AG04450 (cell line): ENCODE measurements around the gene SPEN. TPM values are rescaled to one million over a fixed set of nuclear protein-coding genes. Genes with fewer than 3 reads are reported as not detected.

ENCODE experiments used
- CTCF ChIA-PET: fragments of 300-600, 350-600 bp; formaldehyde crosslinking; extraction: SDS; loops from one replicate; lab custom pipeline; 2022; ENCODE audit warnings: antibody characterized with exemption, inconsistent platforms; lab: Charles Lee
- POLR2A ChIA-PET: fragments of 350-600 bp; formaldehyde crosslinking; extraction: SDS; loops from one replicate; lab custom pipeline; 2021; ENCODE audit warnings: antibody characterized with exemption, inconsistent platforms; lab: Yijun Ruan, JAX
- DNase-seq: peaks from one replicate; pipeline ENCODE4 v3.0.0-alpha.2; 2011; ENCODE audit warnings: low read depth, low spot score
- H3K27ac ChIP-seq: one replicate; pipeline ENCODE4 v1.5.1; 2012; ENCODE audit warnings: low read depth, low read length, control low read depth
- H3K27me3 ChIP-seq: one replicate; pipeline ENCODE4 v1.6.0; 2012; ENCODE audit warnings: low read length; ENCODE audit not compliant: control insufficient read depth, insufficient read depth
- H3K4me3 ChIP-seq: 2 replicates; pipeline ENCODE4 v1.5.1; 2011; ENCODE audit warnings: mild to moderate bottlenecking, low read depth, low read length, control low read depth
- H3K9me3 ChIP-seq: 2 replicates; pipeline ENCODE4 v1.5.1; 2012; ENCODE audit warnings: low read length; ENCODE audit not compliant: control insufficient read depth, insufficient read depth
- polyA plus RNA-seq: library from polyadenylated mRNA; depleted of rRNA; stranded (reverse); fragments of >200 nt; gene quantifications from 2 replicates; pipeline ENCODE4 v1.2.3, GENCODE V29; 2011
- TF ChIP-seq, protein P1 (sequence below): IDR thresholded peaks from 2 replicates; pipeline ENCODE4 v1.5.1; 2011; ENCODE audit warnings: low read depth, low read length, control low read depth, inconsistent platforms

SPEN gene
- polyA plus RNA-seq, 1 experiment, result 5.2 TPM

DNA sequence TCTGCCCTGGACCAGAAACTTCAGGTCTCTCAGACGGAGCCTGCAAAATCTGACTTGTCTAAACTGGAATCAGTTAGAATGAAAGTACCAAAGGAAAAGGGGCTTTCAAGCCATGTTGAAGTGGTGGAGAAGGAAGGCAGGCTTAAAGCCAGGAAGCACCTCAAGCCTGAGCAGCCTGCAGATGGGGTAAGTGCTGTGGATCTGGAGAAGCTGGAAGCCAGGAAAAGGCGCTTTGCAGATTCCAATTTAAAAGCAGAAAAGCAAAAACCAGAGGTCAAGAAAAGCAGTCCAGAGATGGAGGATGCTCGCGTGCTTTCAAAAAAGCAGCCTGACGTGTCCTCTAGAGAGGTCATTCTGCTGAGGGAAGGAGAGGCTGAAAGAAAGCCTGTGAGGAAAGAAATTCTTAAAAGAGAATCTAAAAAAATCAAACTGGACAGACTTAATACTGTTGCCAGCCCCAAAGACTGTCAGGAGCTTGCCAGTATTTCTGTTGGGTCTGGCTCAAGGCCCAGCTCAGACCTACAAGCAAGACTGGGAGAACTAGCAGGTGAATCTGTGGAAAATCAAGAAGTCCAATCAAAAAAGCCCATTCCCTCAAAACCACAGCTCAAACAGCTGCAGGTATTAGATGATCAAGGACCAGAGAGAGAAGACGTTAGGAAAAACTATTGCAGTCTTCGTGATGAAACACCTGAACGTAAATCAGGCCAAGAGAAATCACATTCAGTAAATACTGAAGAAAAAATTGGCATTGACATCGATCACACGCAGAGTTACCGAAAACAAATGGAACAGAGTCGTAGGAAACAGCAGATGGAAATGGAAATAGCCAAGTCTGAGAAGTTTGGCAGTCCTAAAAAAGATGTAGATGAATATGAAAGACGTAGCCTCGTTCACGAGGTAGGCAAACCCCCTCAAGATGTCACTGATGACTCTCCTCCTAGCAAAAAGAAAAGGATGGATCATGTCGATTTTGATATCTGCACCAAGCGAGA, 81.8 kb downstream of the SPEN start:
- ChIA-PET POLR2A (no interaction called here), CTCF (no interaction called here)
- TF ChIP-seq, protein P1, sequence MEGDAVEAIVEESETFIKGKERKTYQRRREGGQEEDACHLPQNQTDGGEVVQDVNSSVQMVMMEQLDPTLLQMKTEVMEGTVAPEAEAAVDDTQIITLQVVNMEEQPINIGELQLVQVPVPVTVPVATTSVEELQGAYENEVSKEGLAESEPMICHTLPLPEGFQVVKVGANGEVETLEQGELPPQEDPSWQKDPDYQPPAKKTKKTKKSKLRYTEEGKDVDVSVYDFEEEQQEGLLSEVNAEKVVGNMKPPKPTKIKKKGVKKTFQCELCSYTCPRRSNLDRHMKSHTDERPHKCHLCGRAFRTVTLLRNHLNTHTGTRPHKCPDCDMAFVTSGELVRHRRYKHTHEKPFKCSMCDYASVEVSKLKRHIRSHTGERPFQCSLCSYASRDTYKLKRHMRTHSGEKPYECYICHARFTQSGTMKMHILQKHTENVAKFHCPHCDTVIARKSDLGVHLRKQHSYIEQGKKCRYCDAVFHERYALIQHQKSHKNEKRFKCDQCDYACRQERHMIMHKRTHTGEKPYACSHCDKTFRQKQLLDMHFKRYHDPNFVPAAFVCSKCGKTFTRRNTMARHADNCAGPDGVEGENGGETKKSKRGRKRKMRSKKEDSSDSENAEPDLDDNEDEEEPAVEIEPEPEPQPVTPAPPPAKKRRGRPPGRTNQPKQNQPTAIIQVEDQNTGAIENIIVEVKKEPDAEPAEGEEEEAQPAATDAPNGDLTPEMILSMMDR, result no peak

DNA sequence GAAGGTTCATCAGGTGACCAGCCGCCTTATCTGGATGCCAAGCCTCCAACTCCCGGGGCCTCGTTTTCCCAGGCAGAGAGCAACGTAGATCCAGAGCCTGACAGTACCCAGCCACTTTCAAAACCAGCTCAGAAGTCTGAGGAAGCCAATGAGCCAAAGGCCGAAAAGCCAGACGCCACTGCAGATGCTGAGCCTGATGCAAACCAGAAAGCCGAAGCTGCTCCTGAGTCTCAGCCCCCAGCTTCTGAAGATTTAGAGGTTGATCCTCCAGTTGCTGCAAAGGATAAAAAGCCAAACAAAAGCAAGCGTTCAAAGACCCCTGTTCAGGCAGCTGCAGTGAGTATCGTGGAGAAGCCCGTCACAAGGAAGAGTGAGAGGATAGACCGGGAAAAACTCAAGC, 83.9 kb downstream of the SPEN start:
- ChIA-PET CTCF (no interaction called here), POLR2A (no interaction called here)
- no peak for DNase-seq
- H3K27ac ChIP-seq, result no peak overlapping the region
- H3K9me3 ChIP-seq, result no peaks in the 10 kb centered on the region
- TF ChIP-seq, protein P1, result no peak
- no peaks in the 10 kb centered on the region for H3K27me3 ChIP-seq
- no peak overlapping the region for H3K4me3 ChIP-seq

More for the DNA sequence above, 81.8 kb downstream of the SPEN start:
- Histone ChIP-seq H3K27ac (no peak overlapping the region), H3K4me3 (no peak overlapping the region), H3K9me3 (no peaks in the 10 kb centered on the region), H3K27me3 (no peaks in the 10 kb centered on the region)
- no peak for DNase-seq

DNA sequence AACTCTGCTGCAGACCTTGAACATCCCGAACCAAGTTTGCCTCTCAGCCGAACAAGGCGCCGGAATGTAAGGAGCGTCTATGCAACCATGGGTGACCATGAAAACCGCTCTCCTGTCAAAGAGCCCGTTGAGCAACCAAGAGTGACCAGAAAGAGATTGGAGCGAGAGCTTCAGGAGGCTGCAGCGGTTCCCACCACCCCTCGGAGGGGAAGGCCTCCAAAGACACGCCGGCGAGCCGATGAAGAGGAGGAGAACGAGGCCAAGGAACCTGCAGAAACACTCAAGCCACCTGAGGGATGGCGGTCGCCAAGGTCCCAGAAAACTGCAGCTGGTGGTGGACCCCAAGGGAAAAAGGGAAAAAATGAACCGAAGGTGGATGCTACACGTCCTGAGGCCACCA, 84.4 kb downstream of the SPEN start:
- POLR2A ChIA-PET, result no interaction called here
- CTCF ChIA-PET, result no interaction called here
- H3K4me3 ChIP-seq, result no peak overlapping the region
- H3K27me3 ChIP-seq, result no peaks in the 10 kb centered on the region
- TF ChIP-seq, protein P1, result no peak
- H3K27ac ChIP-seq, result no peak overlapping the region
- no peaks in the 10 kb centered on the region for H3K9me3 ChIP-seq
- DNase-seq, result no peak

DNA sequence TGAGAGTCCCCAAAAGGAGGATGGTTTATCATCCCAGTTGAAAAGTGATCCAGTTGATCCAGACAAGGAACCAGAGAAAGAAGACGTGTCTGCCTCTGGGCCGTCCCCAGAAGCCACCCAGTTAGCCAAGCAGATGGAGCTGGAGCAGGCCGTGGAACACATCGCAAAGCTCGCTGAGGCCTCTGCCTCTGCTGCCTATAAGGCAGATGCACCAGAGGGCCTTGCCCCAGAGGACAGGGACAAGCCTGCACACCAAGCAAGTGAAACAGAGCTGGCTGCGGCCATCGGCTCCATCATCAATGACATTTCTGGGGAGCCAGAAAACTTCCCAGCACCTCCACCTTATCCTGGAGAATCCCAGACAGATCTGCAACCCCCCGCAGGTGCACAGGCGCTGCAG, 85.1 kb downstream of the SPEN start:
- ChIA-PET CTCF (no interaction called here), POLR2A (no interaction called here)
- TF ChIP-seq, protein P1, result no peak
- H3K27ac ChIP-seq, result no peak overlapping the region
- DNase-seq, result no peak
- H3K9me3 ChIP-seq, result no peaks in the 10 kb centered on the region
- H3K27me3 ChIP-seq, result no peaks in the 10 kb centered on the region
- no peak overlapping the region for H3K4me3 ChIP-seq

DNA sequence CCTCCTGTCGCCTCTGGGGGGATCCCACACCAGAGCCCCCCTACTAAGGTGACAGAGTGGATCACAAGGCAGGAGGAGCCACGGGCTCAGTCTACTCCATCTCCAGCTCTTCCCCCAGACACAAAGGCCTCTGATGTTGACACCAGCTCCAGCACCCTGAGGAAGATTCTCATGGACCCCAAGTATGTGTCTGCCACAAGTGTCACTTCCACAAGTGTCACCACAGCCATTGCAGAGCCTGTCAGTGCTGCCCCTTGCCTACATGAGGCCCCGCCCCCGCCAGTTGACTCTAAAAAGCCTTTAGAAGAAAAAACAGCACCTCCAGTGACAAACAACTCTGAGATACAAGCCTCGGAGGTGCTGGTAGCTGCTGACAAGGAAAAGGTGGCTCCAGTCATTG, 86.2 kb downstream of the SPEN start:
- ChIA-PET CTCF (no interaction called here), POLR2A (interaction anchor here (0.5 kb wide), 1 partner anchor 66 kb away, joined by 4 read pairs; no protein-coding TSS in a partner anchor)
- H3K27me3 ChIP-seq, result no peaks in the 10 kb centered on the region
- no peaks in the 10 kb centered on the region for H3K9me3 ChIP-seq
- no peak for DNase-seq
- no peak overlapping the region for H3K4me3 ChIP-seq
- TF ChIP-seq, protein P1, result no peak
- no peak overlapping the region for H3K27ac ChIP-seq
